Left lung (tissue), 10 donors: ENCODE measurements around the gene THSD8. TPM values are rescaled to one million over a fixed set of nuclear protein-coding genes. Genes with fewer than 3 reads are reported as not detected.

Experiments
- ATAC-seq: fragments of 200-7000 bp; cut with Tn5 transposase; one replicate; pipeline ENCODE4 v1.9.1; 2020; ENCODE audit warnings: moderate library complexity
- DNase-seq, 4 donors: peaks; one replicate each; pipeline ENCODE4 v3.0.0-alpha.2; 2013 to 2020
- H3K27ac ChIP-seq, 2 donors: fragments of 200-600 bp; sonication (generic) in 1 of 2; one replicate each; pipeline versions ENCODE4 v1.5.0 to v1.8.0; 2020 to 2021
- H3K27me3 ChIP-seq, 2 donors: fragments of 200-600 bp; sonication (generic) in 1 of 2; one replicate each; pipeline versions ENCODE4 v1.5.0 to v1.8.0; 2020 to 2021
- H3K36me3 ChIP-seq, 2 donors: fragments of 200-600 bp; sonication (generic) in 1 of 2; one replicate each; pipeline versions ENCODE4 v1.5.0 to v1.8.0; 2020 to 2021
- H3K4me1 ChIP-seq, 2 donors: fragments of 200-600 bp; one replicate each; pipeline ENCODE4 v1.8.0; 2021
- H3K4me3 ChIP-seq, 2 donors: fragments of 200-600 bp; sonication (generic) in 1 of 2; one replicate each; pipeline versions ENCODE4 v1.5.0 to v1.8.0; 2020 to 2021; ENCODE audit warnings: mild to moderate bottlenecking in 1 of 2
- H3K9me3 ChIP-seq, 2 donors: fragments of 200-600 bp; sonication (generic) in 1 of 2; one replicate each; pipeline versions ENCODE4 v1.5.0 to v1.8.0; 2020 to 2021
- CTCF ChIP-seq, 2 donors: fragments of 200-600 bp; sonication (generic) in 1 of 2; IDR thresholded peaks; one replicate each; pipeline versions ENCODE4 v1.5.0 to v1.8.0; 2021; ENCODE audit warnings: antibody characterized with exemption in 2 of 2
- intact Hi-C, 2 donors: fragments of 100-400 bp; cut with DNase I; formaldehyde crosslinking; loops; one replicate each; pipeline versions ENCODE4 v1.11.2 to v1.14.2; 2022
- polyA plus RNA-seq, 6 donors: library from polyadenylated mRNA; unstranded; fragments of 120-200 nt; gene quantifications; one replicate each; pipeline ENCODE4 v1.2.1, GENCODE V29; 2013; ENCODE audit not compliant: insufficient read length in 6 of 6
- total RNA-seq, 2 donors: library from RNA; stranded (reverse); fragmentation: NEBNext Ultra II Directional; extraction: Animal tissue kit (Norgen Biotek cat#: 25700); gene quantifications; one replicate each; pipeline ENCODE4 v1.2.1, GENCODE V29; 2021
- donor health status: DM: no; HTN: yes; CAD: no.
- donor health status: DM: no; HTN: no; CAD: no.

THSD8 gene
- total and polyA plus RNA-seq, 8 donors, result 2.2 to 11.6 (median 6.2) TPM

- Histone ChIP-seq H3K4me1 (peaks cover 0 to 27% of the 10 kb centered on the region in 2 donors), H3K4me3 (no peak overlapping the region), H3K36me3 (peaks cover 0 to 49% of the 10 kb centered on the region in 2 donors), H3K27me3 (no peaks in the 10 kb centered on the region), H3K9me3 (no peaks in the 10 kb centered on the region), H3K27ac (no peak overlapping the region)
- TF ChIP-seq CTCF (IDR thresholded peaks at IDR 0.05), result no peak
- intact Hi-C loops, result loop anchor here in 1 of 2 donors (5.0 kb wide), 1 partner anchor 35 kb away; the partner anchor contains the start of genes PRDX2 and THSD8
- DNase-seq (no peak), ATAC-seq (no peak)
Observed at GRCh38 chr19:12767666-12768065, 34.2 kb upstream of the THSD8 start.

- peaks cover under 1 to 30% of the 10 kb centered on the region in 2 donors for H3K4me1 ChIP-seq
- H3K9me3 ChIP-seq, result no peaks in the 10 kb centered on the region
- intact Hi-C loops, result loop anchor here in 1 of 2 donors (5.0 kb wide), 1 partner anchor 33 kb away; the partner anchor contains the start of genes PRDX2 and THSD8
- DNase-seq (peak in 2 of 4 donors; percentile 74 to 85), ATAC-seq (peak; percentile 90)
- H3K27me3 ChIP-seq, result no peaks in the 10 kb centered on the region
- no peak overlapping the region for H3K4me3 ChIP-seq
- H3K27ac ChIP-seq, result no peak overlapping the region
- H3K36me3 ChIP-seq, result peaks cover 0 to 30% of the 10 kb centered on the region in 2 donors
- TF ChIP-seq CTCF (IDR thresholded peaks at IDR 0.05), result no peak
Observed at GRCh38 chr19:12769689-12770088, 32.2 kb upstream of the THSD8 start.

GRCh38 chr19:12770922-12771321, 30.9 kb upstream of the THSD8 start:
- Histone ChIP-seq H3K9me3 (no peaks in the 10 kb centered on the region), H3K27me3 (no peaks in the 10 kb centered on the region), H3K27ac (no peak overlapping the region), H3K4me1 (peaks cover 3 to 33% of the 10 kb centered on the region in 2 donors), H3K4me3 (no peak overlapping the region), H3K36me3 (peaks cover 0 to 25% of the 10 kb centered on the region in 2 donors)
- no peak for TF ChIP-seq CTCF (IDR thresholded peaks at IDR 0.05)
- intact Hi-C loops, result no loop called here
- no peak for ATAC-seq
- DNase-seq, result no peak

- Histone ChIP-seq H3K4me1 (peaks cover 3 to 40% of the 10 kb centered on the region in 2 donors), H3K4me3 (no peak overlapping the region), H3K9me3 (no peaks in the 10 kb centered on the region), H3K27me3 (no peaks in the 10 kb centered on the region), H3K27ac (no peak overlapping the region), H3K36me3 (peaks cover 0 to 21% of the 10 kb centered on the region in 2 donors)
- no peak for DNase-seq
- TF ChIP-seq CTCF (IDR thresholded peaks at IDR 0.05), result no peak
- ATAC-seq, result no peak
- intact Hi-C loops, result no loop called here
Observed at GRCh38 chr19:12772323-12772722, 29.5 kb upstream of the THSD8 start.

GRCh38 chr19:12773571-12773970, 28.3 kb upstream of the THSD8 start:
- H3K27ac ChIP-seq, result no peak overlapping the region
- no peak for DNase-seq
- H3K36me3 ChIP-seq, result peaks cover 0 to 12% of the 10 kb centered on the region in 2 donors
- no peak overlapping the region for H3K4me3 ChIP-seq
- no peaks in the 10 kb centered on the region for H3K9me3 ChIP-seq
- H3K4me1 ChIP-seq, result peaks cover 6 to 47% of the 10 kb centered on the region in 2 donors
- no peak for ATAC-seq
- TF ChIP-seq CTCF (IDR thresholded peaks at IDR 0.05), result no peak
- intact Hi-C loops, result no loop called here
- H3K27me3 ChIP-seq, result no peaks in the 10 kb centered on the region
